SIG-M5 treated with dmso at 0.1 percent for 504 hours (cell line): ENCODE results near the gene PDPN.

Experiments
- DNase-seq: peaks from one replicate; lab custom pipeline; 2025; ENCODE audit not compliant: unreplicated experiment; lab: John Stamatoyannopoulos, UW

Gene PDPN

GRCh38 chr1:13616234-13616633 is 32.6 kb downstream of the PDPN start:
- DNase-seq: no peak

GRCh38 chr1:13617108-13617507 is 33.5 kb downstream of the PDPN start:
- DNase-seq: no peak

- no peak for DNase-seq
Measured at GRCh38 chr1:13617773-13618172, 34.1 kb downstream of the PDPN start.

GRCh38 chr1:13618483-13618882 is 34.9 kb downstream of the PDPN start:
- no peak for DNase-seq

DNA sequence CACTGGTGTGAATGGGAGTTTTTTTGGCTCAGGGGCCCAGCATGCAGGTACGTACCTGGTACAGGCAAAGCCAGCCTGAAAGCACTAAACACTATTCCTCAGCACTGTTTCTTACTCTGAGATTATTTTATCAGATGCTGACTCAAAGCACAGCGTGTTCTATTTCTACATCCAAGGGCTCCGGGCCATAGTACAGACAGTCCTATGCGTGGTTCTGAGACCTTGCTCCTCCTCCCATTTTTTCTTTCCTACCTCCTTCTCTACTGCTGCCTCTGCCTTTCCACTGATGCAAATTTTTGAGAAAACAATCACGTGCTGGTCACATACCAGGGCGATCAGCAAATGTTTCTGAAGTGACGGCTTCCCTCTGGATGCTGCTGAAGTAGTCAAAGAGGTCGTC is 36.3 kb downstream of the PDPN start:
- DNase-seq: no peak

DNA sequence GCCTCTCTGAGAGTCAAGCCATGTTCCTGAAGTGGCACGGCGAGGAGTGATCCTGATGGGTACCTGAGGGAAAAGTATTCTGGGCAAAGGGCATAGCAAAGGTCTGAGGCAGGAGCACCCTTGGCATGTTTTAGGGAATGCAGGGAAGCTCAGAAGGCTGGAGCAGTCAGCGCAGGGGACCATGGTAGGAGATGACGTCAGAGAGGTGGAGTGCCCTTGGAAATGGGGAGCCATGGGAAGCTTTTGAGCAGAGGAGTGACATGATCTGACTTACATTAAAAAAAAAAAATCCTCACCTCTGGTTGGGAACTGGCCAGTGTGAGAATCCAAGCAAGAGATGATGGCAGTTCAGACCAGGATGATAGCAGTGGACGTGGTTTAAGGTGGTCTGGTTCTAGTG is 37.2 kb downstream of the PDPN start:
- DNase-seq: no peak

GRCh38 chr1:13622446-13622845 is 38.8 kb downstream of the PDPN start:
- DNase-seq: no peak

GRCh38 chr1:13623021-13623637 is 39.5 kb downstream of the PDPN start:
- peak; percentile 13 for DNase-seq

DNA sequence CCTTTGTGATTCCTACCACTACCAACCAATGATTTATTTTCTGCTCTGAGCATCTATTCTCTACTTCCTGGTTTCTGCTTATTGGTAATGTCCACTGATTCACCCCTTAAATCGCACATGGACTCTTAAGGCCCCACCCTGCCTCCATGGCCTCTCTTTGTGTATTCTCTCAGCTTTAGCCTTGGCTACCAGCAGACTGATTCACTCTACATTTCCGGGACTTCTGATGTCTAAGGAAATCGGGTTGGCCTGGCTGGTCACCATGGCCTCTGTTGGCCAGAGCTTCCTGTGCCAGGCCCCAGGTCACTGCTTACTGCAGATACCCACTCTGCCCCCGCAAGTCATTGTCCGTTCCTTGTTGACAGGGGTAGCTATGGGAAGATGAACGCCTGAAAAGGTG is 40.9 kb downstream of the PDPN start:
- no peak for DNase-seq

DNA sequence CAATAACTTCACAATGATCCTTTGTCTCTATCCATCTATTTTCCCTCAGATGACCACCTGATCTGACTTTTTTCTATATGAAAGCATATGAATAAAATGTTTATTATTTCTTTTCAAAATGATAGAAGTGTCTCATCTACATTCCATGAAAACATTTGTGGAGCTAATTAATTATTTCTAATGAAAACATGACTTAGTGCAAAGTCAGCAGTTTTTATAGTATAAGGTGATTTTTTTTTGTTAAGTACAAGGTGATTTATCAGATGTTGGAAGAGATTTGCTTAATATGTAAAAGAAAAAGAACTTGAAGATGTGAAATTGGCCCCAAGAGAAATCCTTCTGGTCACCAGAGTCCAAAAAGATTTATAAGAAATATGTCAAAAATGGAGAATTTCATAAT is 43.5 kb downstream of the PDPN start:
- DNase-seq: no peak

DNA sequence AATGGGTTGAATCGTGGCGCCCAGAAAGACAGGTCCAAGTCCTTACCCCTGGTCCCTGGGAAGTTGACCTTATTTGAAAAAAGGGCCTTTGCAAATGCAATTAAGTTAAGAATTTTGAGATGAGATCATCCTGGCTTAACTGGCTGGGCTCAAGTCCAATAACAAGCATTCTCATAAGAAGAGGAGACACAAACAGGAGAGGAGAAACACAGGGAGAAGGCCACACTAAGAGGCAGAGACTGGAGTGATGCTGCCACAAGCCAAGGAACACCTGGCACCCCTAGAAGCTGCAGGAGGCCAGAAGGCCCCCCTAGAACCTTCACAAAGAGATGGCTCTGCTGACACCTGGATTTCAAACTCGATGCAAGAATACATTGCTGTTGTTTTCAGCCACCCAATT is 44.6 kb downstream of the PDPN start:
- DNase-seq: no peak

GRCh38 chr1:13628711-13629110 is 45.1 kb downstream of the PDPN start:
- no peak for DNase-seq

- DNase-seq: no peak
Measured at GRCh38 chr1:13642306-13643004, 58.8 kb downstream of the PDPN start.

DNA sequence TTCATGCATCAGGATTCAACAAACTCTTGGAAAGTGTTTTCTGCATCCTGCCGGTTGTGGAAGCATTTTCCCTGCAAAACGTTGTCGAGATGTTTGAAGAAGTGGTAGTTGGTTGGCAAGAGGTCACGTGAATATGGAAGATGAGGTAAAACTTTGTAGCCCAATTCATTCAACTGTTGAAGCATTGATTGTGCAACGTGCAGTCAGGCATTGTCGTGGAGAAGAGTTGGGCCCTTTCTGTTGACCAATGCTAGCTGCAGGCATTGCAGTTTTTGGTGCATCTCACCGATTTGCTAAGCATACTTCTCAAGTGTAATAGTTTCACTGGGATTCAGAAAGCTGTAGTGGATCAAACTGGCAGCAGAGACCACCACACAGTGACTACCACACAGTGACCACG is 59.4 kb downstream of the PDPN start:
- DNase-seq: no peak

- no peak for DNase-seq
Measured at GRCh38 chr1:13646521-13646920, 62.9 kb downstream of the PDPN start.

DNA sequence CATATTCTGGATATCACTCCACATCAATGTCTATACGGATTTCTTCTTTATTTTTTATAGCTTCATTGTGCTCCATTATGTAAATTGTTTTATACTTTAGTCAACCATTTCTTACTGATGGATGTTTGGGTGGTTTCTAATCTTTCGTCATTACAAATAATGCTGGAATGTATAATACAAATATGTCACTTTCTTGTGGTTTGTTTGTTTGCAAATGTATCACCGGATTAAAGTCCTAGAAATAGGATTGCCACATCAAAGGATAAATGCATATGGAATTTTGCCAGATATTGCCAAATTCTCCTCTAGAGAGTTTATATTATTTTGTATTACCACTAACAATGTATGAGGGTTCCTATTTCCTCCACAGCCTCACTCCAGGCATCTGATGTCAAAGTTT is 67.6 kb downstream of the PDPN start:
- no peak for DNase-seq

DNA sequence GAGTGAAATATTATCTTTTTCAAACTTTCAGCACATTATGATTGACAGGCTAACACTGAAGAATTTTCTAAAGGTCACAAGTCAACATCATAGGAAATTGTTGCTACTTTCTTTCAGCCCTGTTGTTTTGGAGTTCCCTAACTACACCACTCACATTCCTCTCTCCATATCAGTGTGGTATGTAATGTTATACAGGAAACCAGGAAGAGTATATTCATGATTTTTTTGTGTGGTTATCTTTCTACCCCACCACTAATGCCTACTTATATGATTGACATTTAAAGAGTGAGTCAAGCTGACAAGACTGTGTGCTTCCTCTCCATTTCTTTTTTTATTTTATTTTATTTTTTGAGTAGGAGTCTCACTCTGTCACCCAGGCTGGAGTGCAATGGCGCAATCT is 68.6 kb downstream of the PDPN start:
- no peak for DNase-seq

GRCh38 chr1:13661539-13661938 is 77.9 kb downstream of the PDPN start:
- no peak for DNase-seq

DNA sequence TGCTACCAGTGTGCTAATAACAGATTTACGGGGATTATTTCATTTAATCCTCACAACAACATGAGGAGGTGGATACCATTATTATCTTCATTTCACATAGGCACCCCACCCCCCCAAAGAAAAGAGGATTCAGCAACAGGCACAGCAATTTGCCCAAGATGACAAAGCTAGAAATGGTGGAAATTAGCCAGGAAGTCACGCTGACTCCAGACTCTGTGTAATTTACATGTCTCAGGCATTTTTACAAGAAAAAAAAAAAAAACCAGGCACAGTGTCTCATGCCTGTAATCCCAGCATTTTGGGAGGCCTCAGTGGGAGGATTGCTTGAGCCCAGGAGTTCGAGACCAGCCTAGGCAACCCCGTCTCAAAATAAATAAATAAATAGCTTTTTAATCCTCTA is 78.9 kb downstream of the PDPN start:
- DNase-seq: no peak

GRCh38 chr1:13663969-13664368 is 80.3 kb downstream of the PDPN start:
- DNase-seq: no peak

DNA sequence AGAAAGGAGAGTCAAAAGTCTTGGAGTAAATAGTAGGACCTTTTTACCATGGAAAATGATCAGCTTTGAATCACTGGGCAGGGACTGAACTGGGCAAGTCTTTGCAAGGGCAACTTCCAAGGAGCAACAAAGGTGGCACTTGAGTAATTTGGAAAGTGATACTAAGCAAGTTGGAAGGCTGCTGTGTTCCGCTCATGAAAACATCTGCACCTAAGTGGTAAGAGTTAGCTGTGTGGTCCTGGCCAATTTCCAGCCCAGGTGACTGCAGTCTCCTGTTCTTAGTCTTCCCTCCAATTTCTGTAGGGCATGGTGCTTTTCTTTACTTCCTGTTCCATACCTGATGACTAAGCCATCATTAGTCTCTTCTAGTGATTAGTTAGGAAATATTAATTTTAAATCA is 80.8 kb downstream of the PDPN start:
- no peak for DNase-seq

DNA sequence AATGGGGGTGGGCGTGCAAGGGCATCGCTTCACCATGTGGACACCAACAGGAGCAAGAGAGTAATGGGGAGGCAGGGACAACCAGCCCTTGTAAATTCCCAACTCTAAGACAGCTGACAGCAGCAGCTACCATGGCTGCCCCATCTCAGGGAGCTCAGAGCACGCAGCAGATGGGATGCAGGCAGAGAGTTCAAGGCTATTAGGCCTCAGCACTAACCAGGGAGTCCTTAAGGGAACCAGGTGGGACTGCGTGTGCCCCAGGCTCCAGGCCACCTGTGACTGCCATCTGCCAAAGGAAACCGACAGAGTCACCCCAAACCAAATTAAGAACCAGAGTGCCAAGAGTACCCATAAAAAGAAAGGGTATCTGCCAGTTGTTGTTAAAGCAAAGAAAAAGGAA is 82.7 kb downstream of the PDPN start:
- no peak for DNase-seq
